Upper lobe of left lung (tissue), 4 donors: ENCODE results near the gene ZBTB47.

ENCODE experiments used
- CTCF ChIP-seq, 6 experiments: fragments of 450-650 bp in 4 of 6; fragments of 200-600 bp in 2 of 6; sonication (generic) in 2 of 6; IDR thresholded peaks; one replicate each; pipeline ENCODE4 v1.5.1; 2016 to 2019; ENCODE audit warnings: antibody characterized with exemption in 6 of 6
- EP300 ChIP-seq, 4 donors: sonication (generic); formaldehyde crosslinking; IDR thresholded peaks; one replicate each; pipeline ENCODE4 v1.5.1; 2017; ENCODE audit warnings: antibody characterized with exemption in 4 of 4, control low read depth in 2 of 4
- POLR2A ChIP-seq, 4 donors: fragments of 450-650 bp; IDR thresholded peaks; one replicate each; pipeline ENCODE4 v1.5.1; 2016 to 2017; ENCODE audit warnings: antibody characterized with exemption in 4 of 4, mild to moderate bottlenecking in 2 of 4

- TF ChIP-seq CTCF (IDR thresholded peaks at IDR 0.05) (no peak), EP300 (IDR thresholded peaks at IDR 0.05) (no peak), POLR2A (IDR thresholded peaks at IDR 0.05) (no peak)
Measured at GRCh38 chr3:42698216-42698910, 44.9 kb downstream of the ZBTB47 start.
